HG02885 (cell line): ENCODE results near the gene SAMHD1.
"Not testable (repeated sequence)": the region's sequence is repeated elsewhere in the genome, so short reads cannot be mapped to it uniquely, and the experiment has no call there.

Source experiments
- ATAC-seq: cut with Tn5 transposase; IDR thresholded peaks from one replicate; pipeline ENCODE4 v1.9.1; 2021; ENCODE audit warnings: mild to moderate bottlenecking; ENCODE audit not compliant: unreplicated experiment, poor library complexity

Gene SAMHD1

GRCh38 chr20:36957875-36958667, 6.6 kb upstream of the SAMHD1 start:
- ATAC-seq: no peak

GRCh38 chr20:36956674-36957073, 5.2 kb upstream of the SAMHD1 start:
- ATAC-seq: no peak

GRCh38 chr20:36956016-36956415, 4.5 kb upstream of the SAMHD1 start:
- ATAC-seq: no peak

GRCh38 chr20:36951979-36952738, 651 bp upstream of the SAMHD1 start:
- ATAC-seq: no peak

- ATAC-seq: no peak
Observed at GRCh38 chr20:36950414-36951197, 902 bp downstream of the SAMHD1 start.

GRCh38 chr20:36941401-36941835, 10.1 kb downstream of the SAMHD1 start:
- ATAC-seq: no peak

GRCh38 chr20:36937402-36937770, 14.1 kb downstream of the SAMHD1 start:
- no peak for ATAC-seq

GRCh38 chr20:36936761-36937401, 14.6 kb downstream of the SAMHD1 start:
- ATAC-seq: not testable (repeated sequence)

- ATAC-seq: no peak
Observed at GRCh38 chr20:36936341-36936740, 15.2 kb downstream of the SAMHD1 start.

- ATAC-seq: not testable (repeated sequence)
Observed at GRCh38 chr20:36933571-36933970, 17.9 kb downstream of the SAMHD1 start.

- no peak for ATAC-seq
Observed at GRCh38 chr20:36932476-36933426, 18.8 kb downstream of the SAMHD1 start.

GRCh38 chr20:36932067-36932466, 19.4 kb downstream of the SAMHD1 start:
- not testable (repeated sequence) for ATAC-seq

- ATAC-seq: no peak
Observed at GRCh38 chr20:36929691-36930090, 21.8 kb downstream of the SAMHD1 start.

- ATAC-seq: no peak
Observed at GRCh38 chr20:36929290-36929689, 22.2 kb downstream of the SAMHD1 start.

- no peak for ATAC-seq
Observed at GRCh38 chr20:36927704-36928103, 23.8 kb downstream of the SAMHD1 start.

- no peak for ATAC-seq
Observed at GRCh38 chr20:36926653-36927200, 24.8 kb downstream of the SAMHD1 start.

GRCh38 chr20:36925234-36925633, 26.3 kb downstream of the SAMHD1 start:
- ATAC-seq: no peak

GRCh38 chr20:36924167-36925045, 27.1 kb downstream of the SAMHD1 start:
- ATAC-seq: no peak
